GM12865 (cell line): ENCODE measurements around the gene ZSWIM9.
A peak's percentile ranks its signal among the peaks of the same experiment; 100 is the strongest.

Experiments used
- DNase-seq: peaks from one replicate; pipeline ENCODE4 v3.0.0; 2010; ENCODE audit warnings: low read depth
- H3K4me3 ChIP-seq: 2 replicates; pipeline ENCODE4 v1.5.1; 2011; ENCODE audit warnings: mild to moderate bottlenecking, low read depth, low read length, control low read depth
- CTCF ChIP-seq: IDR thresholded peaks from 2 replicates; pipeline ENCODE4 v1.5.1; 2011; ENCODE audit warnings: low read length, control low read depth, low read depth, inconsistent platforms; ENCODE audit not compliant: insufficient read depth; ENCODE audit errors: missing control alignments

The ZSWIM9 gene

DNA sequence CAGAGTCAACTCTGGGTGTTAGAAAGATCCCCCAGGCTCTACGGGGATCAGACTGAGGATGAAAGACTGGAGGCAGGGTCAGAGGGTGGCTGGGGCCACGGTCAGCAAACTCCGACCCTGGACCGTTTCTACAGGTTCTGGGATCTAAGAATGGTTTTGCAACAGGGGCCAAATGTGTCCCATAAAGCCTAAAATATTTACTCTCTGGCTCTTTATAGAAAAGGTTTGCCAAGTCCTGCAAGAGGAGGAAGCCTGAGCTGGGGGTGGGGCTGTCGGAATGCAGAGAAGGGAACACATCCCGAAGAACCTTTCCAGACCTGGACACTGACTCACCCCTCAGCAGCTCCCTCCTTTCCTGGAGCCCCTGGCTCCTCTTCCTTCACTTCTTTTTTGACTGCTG is 21.1 kb upstream of the ZSWIM9 start:
- TF ChIP-seq CTCF = no peak
- no peak overlapping the region for H3K4me3 ChIP-seq
- DNase-seq = no peak

DNA sequence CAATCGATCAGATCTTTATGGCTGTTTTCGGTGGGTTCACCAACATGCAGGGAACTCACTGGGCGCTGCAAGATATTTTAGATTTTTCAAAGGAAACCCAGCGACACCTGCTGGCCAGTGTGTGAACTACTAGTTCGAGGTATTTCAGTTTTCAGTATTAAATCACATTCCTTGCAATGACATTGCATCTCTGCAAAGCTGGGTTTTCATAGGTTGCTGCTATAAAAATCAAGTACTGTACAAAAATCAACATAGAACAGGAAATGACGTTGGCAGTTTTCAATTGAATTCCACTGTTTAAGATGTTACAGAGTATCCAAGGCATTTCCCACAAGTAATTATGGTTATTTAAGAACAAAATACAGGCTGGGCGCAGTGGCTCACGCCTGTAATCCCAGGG is 17.9 kb upstream of the ZSWIM9 start:
- peak; percentile 67 for DNase-seq
- TF ChIP-seq CTCF = peak; percentile 70
- H3K4me3 ChIP-seq = no peak overlapping the region

DNA sequence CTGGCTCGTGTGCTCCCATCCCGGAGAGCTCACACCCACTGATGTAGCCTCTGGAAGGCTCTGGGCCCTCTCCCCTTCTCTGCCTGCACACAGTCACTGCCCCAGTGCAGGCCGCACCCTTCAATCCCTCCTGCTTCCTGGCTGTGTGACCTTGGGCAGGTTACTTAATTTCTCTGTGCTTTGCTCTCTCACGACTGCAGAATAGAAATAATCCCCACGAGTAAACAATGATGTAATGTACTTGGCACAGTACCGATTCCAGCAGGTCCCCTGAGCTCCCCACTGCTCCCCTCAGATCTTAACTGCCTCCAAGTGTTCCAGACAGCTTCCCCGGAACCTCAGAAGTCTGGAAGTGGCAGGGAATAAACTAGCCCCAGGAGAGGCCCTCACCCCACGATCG is 16.5 kb upstream of the ZSWIM9 start:
- DNase-seq = no peak
- H3K4me3 ChIP-seq = no peak overlapping the region
- no peak for TF ChIP-seq CTCF

DNA sequence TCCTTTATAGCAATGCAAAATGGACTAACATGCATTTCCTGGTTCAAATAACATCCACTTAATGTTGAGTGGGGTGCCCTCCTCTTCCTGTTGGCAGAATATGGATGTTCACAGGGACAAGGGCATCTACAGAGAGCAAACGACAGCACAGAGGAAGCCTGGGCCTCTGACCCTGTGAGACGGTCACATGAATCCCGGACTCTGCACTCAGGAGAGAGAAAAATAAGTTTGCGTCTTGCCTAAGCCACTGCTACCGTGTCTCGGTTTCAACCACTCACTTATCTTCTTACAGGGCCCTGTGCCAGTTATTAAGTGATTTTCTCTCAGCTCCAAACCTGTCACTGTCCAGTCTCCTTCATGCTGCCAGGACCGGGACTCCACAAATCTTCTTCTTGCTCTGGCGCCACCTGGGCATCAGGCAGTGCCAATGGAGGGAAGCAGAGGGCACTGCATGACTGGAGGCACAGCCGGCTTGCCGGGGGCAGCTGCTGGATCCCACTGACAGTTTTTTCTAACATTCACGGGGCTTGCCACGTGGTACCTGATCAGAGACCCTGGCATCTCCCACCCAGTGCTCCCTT is 12.2 kb upstream of the ZSWIM9 start:
- DNase-seq = no peak
- no peak for TF ChIP-seq CTCF
- no peak overlapping the region for H3K4me3 ChIP-seq

DNA sequence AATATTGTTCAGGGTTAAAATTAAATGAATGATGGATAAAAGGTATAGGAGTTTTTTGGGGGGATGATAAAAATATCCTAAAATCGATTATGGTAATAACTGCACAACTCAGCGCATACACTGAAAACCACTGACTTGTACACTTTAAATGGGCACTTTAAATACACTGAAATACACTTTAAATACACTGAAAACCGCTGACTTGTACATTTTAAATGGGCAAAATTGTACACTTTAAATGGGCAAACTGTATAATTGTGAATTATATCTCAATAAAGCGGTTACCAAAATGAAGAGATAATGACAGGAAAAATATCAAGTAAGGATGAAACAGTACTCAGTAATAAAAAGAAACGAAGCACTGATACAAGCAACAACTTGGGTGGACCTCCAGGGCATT is 1.8 kb upstream of the ZSWIM9 start:
- no peak for TF ChIP-seq CTCF

DNA sequence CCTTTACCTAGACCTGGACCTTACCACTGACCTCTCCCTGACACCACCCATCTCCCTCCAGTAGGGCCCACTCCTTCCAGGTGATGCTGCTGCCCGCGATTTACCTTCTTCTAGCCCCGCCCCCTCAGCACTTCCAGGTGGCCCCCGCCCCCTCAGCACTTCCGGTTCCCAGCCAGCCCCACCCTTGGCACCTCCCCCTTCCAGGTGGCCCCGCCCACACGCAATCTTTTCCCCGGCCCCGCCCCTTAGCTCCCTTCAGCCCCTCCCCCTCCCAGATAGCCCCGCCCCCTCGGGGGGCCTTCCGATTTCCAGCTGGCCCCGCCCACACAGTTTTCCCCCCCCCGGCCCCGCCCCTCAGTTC is 922 bp upstream of the ZSWIM9 start:
- DNase-seq = peak; percentile 91
- no peak for TF ChIP-seq CTCF
- H3K4me3 ChIP-seq = peak overlapping the region; percentile 89

More for the DNA sequence above, 1.8 kb upstream of the ZSWIM9 start:
- DNase-seq = no peak
- no peak overlapping the region for H3K4me3 ChIP-seq

DNA sequence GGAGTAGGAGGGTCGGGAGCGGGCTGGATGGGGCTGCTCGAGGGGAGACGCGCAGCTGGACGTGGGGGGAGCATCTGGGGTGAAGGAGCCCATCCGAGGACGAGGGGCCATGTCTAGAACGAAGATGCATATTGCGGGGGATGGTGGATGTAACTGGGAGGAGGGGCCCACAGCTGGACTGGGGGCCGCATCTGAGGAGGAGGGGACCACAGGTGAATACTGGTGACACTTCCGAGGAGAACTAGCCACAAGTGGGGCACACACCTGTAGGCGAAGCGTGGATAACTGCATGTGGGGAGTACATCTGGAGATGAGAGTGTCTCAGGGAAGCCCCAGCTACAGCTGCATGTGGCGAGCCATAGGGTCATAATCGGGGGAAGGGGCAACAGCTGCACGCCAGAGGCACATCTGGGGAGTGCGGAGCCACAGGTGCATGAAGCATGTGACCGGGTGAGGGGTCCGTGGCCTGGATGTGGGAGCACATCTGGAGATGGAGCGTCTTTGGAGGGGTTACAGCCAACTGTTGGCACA is 402 bp downstream of the ZSWIM9 start:
- no peak for DNase-seq
- TF ChIP-seq CTCF = no peak
- H3K4me3 ChIP-seq = peak overlapping the region; percentile 89
